Measurements from ENCODE around the gene MRE11.

- TF ChIP-seq POLR2AphosphoS5 (IDR thresholded peaks at IDR 0.05) (no peak), CTCF (IDR thresholded peaks at IDR 0.05) (no peak)
Measured at GRCh38 chr11:94459576-94459975, 34.1 kb downstream of the MRE11 start.
